OCI-LY1 (cell line): ENCODE results near the gene MARF1.

ENCODE experiments used
- CTCF ChIP-seq: fragments of 200-600 bp; sonication (generic), shearing (Covaris generic); IDR thresholded peaks from 2 replicates; pipeline ENCODE4 v1.5.1; 2017; ENCODE audit warnings: mild to moderate bottlenecking, antibody characterized with exemption, low read length, moderate library complexity, mixed read lengths
- EZH2 ChIP-seq: fragments of 200-600 bp; sonication (generic), shearing (Covaris generic); IDR thresholded peaks from 2 replicates; pipeline ENCODE4 v1.8.0; 2017; ENCODE audit warnings: borderline replicate concordance, mixed run types, mild to moderate bottlenecking, antibody characterized with exemption, low read length, moderate library complexity, mixed read lengths

- TF ChIP-seq CTCF (no peak), EZH2 (no peak)
Measured at GRCh38 chr16:15667091-15667742, 24.3 kb upstream of the MARF1 start.
